Measurements from ENCODE around the gene CSRNP2. TPM values are rescaled to one million over a fixed set of nuclear protein-coding genes. Genes with fewer than 3 reads are reported as not detected.

The CSRNP2 gene
- total and polyA plus RNA-seq, 2 experiments from 2014 or later = 6.9 to 30.9 TPM

DNA sequence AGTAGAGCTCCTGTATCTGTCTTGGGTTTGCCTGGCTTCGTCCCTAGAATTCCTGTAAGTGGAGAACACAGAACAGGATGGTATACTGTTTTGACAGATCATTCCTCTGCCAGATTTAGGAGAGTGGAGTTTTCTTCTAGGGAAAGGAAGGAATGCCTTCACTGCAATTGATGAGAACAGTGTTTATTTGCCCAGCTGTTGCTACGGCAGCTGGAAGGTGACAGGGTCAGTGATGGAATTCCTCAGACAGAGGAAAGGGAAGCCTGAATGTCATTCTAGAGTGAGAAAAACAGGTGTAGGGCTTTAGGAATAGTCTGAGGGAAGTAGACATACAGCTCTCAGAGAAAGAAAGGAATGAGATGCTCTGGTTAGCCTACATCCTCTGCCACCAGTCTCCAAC is 11.7 kb downstream of the CSRNP2 start:
- Mint-ChIP-seq H3K4me1 (no peaks in the 10 kb centered on the region), H3K27me3 (ENCODE audit: insufficient read depth, low read depth, poor library complexity) (peaks cover 7% of the 10 kb centered on the region), H3K9me3 (no peaks in the 10 kb centered on the region), H3K36me3 (ENCODE audit: low read depth) (peaks cover 53% of the 10 kb centered on the region), H3K4me3 (no peak overlapping the region), H3K27ac (no peak overlapping the region)
- Histone ChIP-seq H2AFZ (no peak overlapping the region), H3K27me3 (ENCODE audit: insufficient read depth) (no peaks in the 10 kb centered on the region), H3K4me1 (ENCODE audit: insufficient read depth) (no peaks in the 10 kb centered on the region), H4K20me1 (replicated peaks; ENCODE audit: insufficient read depth) (peaks cover 2% of the 10 kb centered on the region), H3K27ac (ENCODE audit: low read depth) (no peak overlapping the region), H3K79me2 (replicated peaks; ENCODE audit: insufficient read depth) (peaks cover 15% of the 10 kb centered on the region), H3F3A (replicated peaks; ENCODE audit: low read depth) (no peaks in the 10 kb centered on the region; the same call in 1 of the 2 replicates), H3K4me3 (no peak overlapping the region), H3K4me2 (no peak overlapping the region), H3K9me2 (ENCODE audit: insufficient read depth) (no peaks in the 10 kb centered on the region), H3K36me3 (ENCODE audit: insufficient read depth) (peaks cover 34% of the 10 kb centered on the region; the same call in 1 of the 2 replicates)
- ATAC-seq (no peak), DNase-seq (ENCODE audit: low spot score) (no peak)
- TF ChIP-seq, protein P1, sequence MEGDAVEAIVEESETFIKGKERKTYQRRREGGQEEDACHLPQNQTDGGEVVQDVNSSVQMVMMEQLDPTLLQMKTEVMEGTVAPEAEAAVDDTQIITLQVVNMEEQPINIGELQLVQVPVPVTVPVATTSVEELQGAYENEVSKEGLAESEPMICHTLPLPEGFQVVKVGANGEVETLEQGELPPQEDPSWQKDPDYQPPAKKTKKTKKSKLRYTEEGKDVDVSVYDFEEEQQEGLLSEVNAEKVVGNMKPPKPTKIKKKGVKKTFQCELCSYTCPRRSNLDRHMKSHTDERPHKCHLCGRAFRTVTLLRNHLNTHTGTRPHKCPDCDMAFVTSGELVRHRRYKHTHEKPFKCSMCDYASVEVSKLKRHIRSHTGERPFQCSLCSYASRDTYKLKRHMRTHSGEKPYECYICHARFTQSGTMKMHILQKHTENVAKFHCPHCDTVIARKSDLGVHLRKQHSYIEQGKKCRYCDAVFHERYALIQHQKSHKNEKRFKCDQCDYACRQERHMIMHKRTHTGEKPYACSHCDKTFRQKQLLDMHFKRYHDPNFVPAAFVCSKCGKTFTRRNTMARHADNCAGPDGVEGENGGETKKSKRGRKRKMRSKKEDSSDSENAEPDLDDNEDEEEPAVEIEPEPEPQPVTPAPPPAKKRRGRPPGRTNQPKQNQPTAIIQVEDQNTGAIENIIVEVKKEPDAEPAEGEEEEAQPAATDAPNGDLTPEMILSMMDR (conservative IDR thresholded peaks at IDR 0.05; ENCODE audit: low read depth in 2 of 2) = no peak
- TF ChIP-seq POLR2AphosphoS5 (IDR thresholded peaks at IDR 0.05; ENCODE audit: low read depth) = no peak
- TF ChIP-seq JUNB (IDR thresholded peaks at IDR 0.05; ENCODE audit: unreplicated experiment) = no peak
- TF ChIP-seq, protein P2, sequence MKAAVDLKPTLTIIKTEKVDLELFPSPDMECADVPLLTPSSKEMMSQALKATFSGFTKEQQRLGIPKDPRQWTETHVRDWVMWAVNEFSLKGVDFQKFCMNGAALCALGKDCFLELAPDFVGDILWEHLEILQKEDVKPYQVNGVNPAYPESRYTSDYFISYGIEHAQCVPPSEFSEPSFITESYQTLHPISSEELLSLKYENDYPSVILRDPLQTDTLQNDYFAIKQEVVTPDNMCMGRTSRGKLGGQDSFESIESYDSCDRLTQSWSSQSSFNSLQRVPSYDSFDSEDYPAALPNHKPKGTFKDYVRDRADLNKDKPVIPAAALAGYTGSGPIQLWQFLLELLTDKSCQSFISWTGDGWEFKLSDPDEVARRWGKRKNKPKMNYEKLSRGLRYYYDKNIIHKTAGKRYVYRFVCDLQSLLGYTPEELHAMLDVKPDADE (IDR thresholded peaks at IDR 0.05) = no peak
- no peak for TF ChIP-seq EZH2phosphoT487 (IDR thresholded peaks at IDR 0.05; ENCODE audit: unreplicated experiment)
- no peak for TF ChIP-seq STAT1 (IDR thresholded peaks at IDR 0.05; ENCODE audit: unreplicated experiment)
- TF ChIP-seq, protein P3, sequence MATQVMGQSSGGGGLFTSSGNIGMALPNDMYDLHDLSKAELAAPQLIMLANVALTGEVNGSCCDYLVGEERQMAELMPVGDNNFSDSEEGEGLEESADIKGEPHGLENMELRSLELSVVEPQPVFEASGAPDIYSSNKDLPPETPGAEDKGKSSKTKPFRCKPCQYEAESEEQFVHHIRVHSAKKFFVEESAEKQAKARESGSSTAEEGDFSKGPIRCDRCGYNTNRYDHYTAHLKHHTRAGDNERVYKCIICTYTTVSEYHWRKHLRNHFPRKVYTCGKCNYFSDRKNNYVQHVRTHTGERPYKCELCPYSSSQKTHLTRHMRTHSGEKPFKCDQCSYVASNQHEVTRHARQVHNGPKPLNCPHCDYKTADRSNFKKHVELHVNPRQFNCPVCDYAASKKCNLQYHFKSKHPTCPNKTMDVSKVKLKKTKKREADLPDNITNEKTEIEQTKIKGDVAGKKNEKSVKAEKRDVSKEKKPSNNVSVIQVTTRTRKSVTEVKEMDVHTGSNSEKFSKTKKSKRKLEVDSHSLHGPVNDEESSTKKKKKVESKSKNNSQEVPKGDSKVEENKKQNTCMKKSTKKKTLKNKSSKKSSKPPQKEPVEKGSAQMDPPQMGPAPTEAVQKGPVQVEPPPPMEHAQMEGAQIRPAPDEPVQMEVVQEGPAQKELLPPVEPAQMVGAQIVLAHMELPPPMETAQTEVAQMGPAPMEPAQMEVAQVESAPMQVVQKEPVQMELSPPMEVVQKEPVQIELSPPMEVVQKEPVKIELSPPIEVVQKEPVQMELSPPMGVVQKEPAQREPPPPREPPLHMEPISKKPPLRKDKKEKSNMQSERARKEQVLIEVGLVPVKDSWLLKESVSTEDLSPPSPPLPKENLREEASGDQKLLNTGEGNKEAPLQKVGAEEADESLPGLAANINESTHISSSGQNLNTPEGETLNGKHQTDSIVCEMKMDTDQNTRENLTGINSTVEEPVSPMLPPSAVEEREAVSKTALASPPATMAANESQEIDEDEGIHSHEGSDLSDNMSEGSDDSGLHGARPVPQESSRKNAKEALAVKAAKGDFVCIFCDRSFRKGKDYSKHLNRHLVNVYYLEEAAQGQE (IDR thresholded peaks at IDR 0.05; ENCODE audit: unreplicated experiment) = no peak
- no peak for TF ChIP-seq ZNF114 (CRISPR knock-in tag; IDR thresholded peaks at IDR 0.05)
- TF ChIP-seq ZNF331 (CRISPR knock-in tag; IDR thresholded peaks at IDR 0.05; ENCODE audit: low read depth) = no peak
- TF ChIP-seq NANOG (IDR thresholded peaks at IDR 0.05; ENCODE audit: borderline replicate concordance) = no peak
- TF ChIP-seq CREB1 (CRISPR knock-in tag; IDR thresholded peaks at IDR 0.05; ENCODE audit: low read depth) = no peak
